Fibroblast of skin of left biceps (primary cell): ENCODE results near the gene PIEZO2.

Source experiments
- DNase-seq, 2 experiments: peaks; one replicate each; pipeline ENCODE4 v3.0.0-alpha.2; 2013; ENCODE audit warnings: low read depth in 2 of 2

The PIEZO2 gene

GRCh38 chr18:11113046-11113548 is 36.3 kb downstream of the PIEZO2 start:
- no peak for DNase-seq

GRCh38 chr18:11112286-11112685 is 37.1 kb downstream of the PIEZO2 start:
- DNase-seq: no peak

GRCh38 chr18:11110509-11110908 is 38.9 kb downstream of the PIEZO2 start:
- DNase-seq: no peak

GRCh38 chr18:11108947-11109346 is 40.4 kb downstream of the PIEZO2 start:
- no peak for DNase-seq

GRCh38 chr18:11106894-11107293 is 42.5 kb downstream of the PIEZO2 start:
- DNase-seq: no peak

- DNase-seq: no peak
These were observed 43.9 kb downstream of the PIEZO2 start for GRCh38 chr18:11105463-11105862.

GRCh38 chr18:11104307-11104706 is 45.1 kb downstream of the PIEZO2 start:
- DNase-seq: no peak

GRCh38 chr18:11096839-11097750 is 52.3 kb downstream of the PIEZO2 start:
- DNase-seq: no peak

GRCh38 chr18:11096411-11096810 is 53.0 kb downstream of the PIEZO2 start:
- DNase-seq: no peak

- DNase-seq: no peak
These were observed 53.6 kb downstream of the PIEZO2 start for GRCh38 chr18:11095674-11096293.

- no peak for DNase-seq
These were observed 54.2 kb downstream of the PIEZO2 start for GRCh38 chr18:11095211-11095610.

- DNase-seq: no peak
These were observed 57.6 kb downstream of the PIEZO2 start for GRCh38 chr18:11091746-11092145.

GRCh38 chr18:11089931-11090715 is 59.2 kb downstream of the PIEZO2 start:
- DNase-seq: no peak

GRCh38 chr18:11081009-11081532 is 68.3 kb downstream of the PIEZO2 start:
- no peak for DNase-seq

- peak; percentile 40 to 48 for DNase-seq
These were observed 70.9 kb downstream of the PIEZO2 start for GRCh38 chr18:11078491-11078890.

- DNase-seq: no peak
These were observed 71.7 kb downstream of the PIEZO2 start for GRCh38 chr18:11077548-11078187.

- DNase-seq: no peak
These were observed 74.5 kb downstream of the PIEZO2 start for GRCh38 chr18:11074889-11075288.

- no peak for DNase-seq
These were observed 75.4 kb downstream of the PIEZO2 start for GRCh38 chr18:11073971-11074370.

- no peak for DNase-seq
These were observed 76.7 kb downstream of the PIEZO2 start for GRCh38 chr18:11072632-11073031.

- no peak for DNase-seq
These were observed 78.1 kb downstream of the PIEZO2 start for GRCh38 chr18:11071300-11071699.

GRCh38 chr18:11070593-11070992 is 78.8 kb downstream of the PIEZO2 start:
- DNase-seq: no peak
